CD14-positive monocyte (primary cell): ENCODE measurements around the gene TMEM190. TPM values are rescaled to one million over a fixed set of nuclear protein-coding genes. Genes with fewer than 3 reads are reported as not detected.
A peak's percentile ranks its signal among the peaks of the same experiment; 100 is the strongest.

Experiments used
- DNase-seq, 3 donors: peaks; one replicate each; pipeline ENCODE4 v3.0.0-alpha.2; 2011 to 2022
- H2AFZ ChIP-seq: 2 replicates; pipeline ENCODE4 v1.6.0; 2012; ENCODE audit warnings: mild to moderate bottlenecking, low read depth, low read length, inconsistent platforms; ENCODE audit not compliant: insufficient read depth, poor library complexity, severe bottlenecking
- H3K27ac ChIP-seq, 2 donors: 1 replicate in 1 of 2; 2 replicates in 1 of 2; pipeline ENCODE4 v1.5.1; 2012 to 2013; ENCODE audit warnings: low read length in 2 of 2, control low read depth in 1 of 2, inconsistent platforms in 1 of 2, low read depth in 1 of 2, mild to moderate bottlenecking in 1 of 2
- H3K27me3 ChIP-seq, 2 donors: one replicate each; pipeline versions ENCODE4 v1.6.0 to v1.6.1; 2011 to 2013; ENCODE audit warnings: low read length in 2 of 2; ENCODE audit not compliant: control insufficient read depth in 2 of 2, insufficient read depth in 2 of 2
- H3K36me3 ChIP-seq, 2 donors: replicated peaks in 1 of 2; 1 replicate in 1 of 2; 2 replicates in 1 of 2; pipeline versions ENCODE4 v1.5.1 to v1.6.1; 2012 to 2013; ENCODE audit warnings: low read length in 2 of 2, control low read depth in 1 of 2, inconsistent platforms in 1 of 2, mild to moderate bottlenecking in 1 of 2; ENCODE audit not compliant: insufficient read depth in 2 of 2, control insufficient read depth in 1 of 2
- H3K4me1 ChIP-seq, 2 donors: 1 replicate in 1 of 2; 2 replicates in 1 of 2; pipeline versions ENCODE4 v1.5.1 to v1.6.1; 2012 to 2013; ENCODE audit warnings: low read length in 2 of 2, control low read depth in 1 of 2, inconsistent platforms in 1 of 2, mild to moderate bottlenecking in 1 of 2, moderate library complexity in 1 of 2; ENCODE audit not compliant: insufficient read depth in 2 of 2, control insufficient read depth in 1 of 2
- H3K4me2 ChIP-seq: replicated peaks from 2 replicates; pipeline ENCODE3; 2012; ENCODE audit warnings: low read length, moderate library complexity, mild to moderate bottlenecking; ENCODE audit not compliant: poor library complexity, severe bottlenecking; ENCODE audit errors: extremely low read depth
- H3K4me3 ChIP-seq, 3 experiments: fragments of 200-600 bp in 1 of 3; sonication (generic) in 1 of 3; replicated peaks in 1 of 3; 1 replicate in 2 of 3; 2 replicates in 1 of 3; pipeline ENCODE4 v1.5.1; 2011 to 2013; ENCODE audit warnings: low read length in 3 of 3, mild to moderate bottlenecking in 3 of 3, control low read depth in 2 of 3, low read depth in 2 of 3, inconsistent platforms in 1 of 3, moderate library complexity in 1 of 3
- H3K79me2 ChIP-seq: 2 replicates; pipeline ENCODE4 v1.6.0; 2012; ENCODE audit warnings: mild to moderate bottlenecking, control low read depth, inconsistent platforms, low read length, moderate library complexity; ENCODE audit not compliant: insufficient read depth
- H3K9ac ChIP-seq: 2 replicates; pipeline ENCODE4 v1.6.0; 2017; ENCODE audit warnings: low read length, mild to moderate bottlenecking; ENCODE audit not compliant: insufficient read depth, poor library complexity, severe bottlenecking
- H3K9me3 ChIP-seq, 2 donors: replicated peaks in 1 of 2; 1 replicate in 1 of 2; 2 replicates in 1 of 2; pipeline versions ENCODE4 v1.5.1 to v1.6.1; 2012 to 2013; ENCODE audit warnings: low read length in 2 of 2, control low read depth in 1 of 2; ENCODE audit not compliant: control insufficient read depth in 1 of 2, insufficient read depth in 1 of 2
- H4K20me1 ChIP-seq: 2 replicates; pipeline ENCODE4 v1.6.0; 2012; ENCODE audit warnings: mild to moderate bottlenecking, low read length, control low read depth, moderate library complexity; ENCODE audit not compliant: insufficient read depth
- H3K27ac Mint-ChIP-seq, 7 donors: one replicate each; pipeline ENCODE4 v1.8.0; 2020; ENCODE audit warnings: mild to moderate bottlenecking in 7 of 7, mixed read lengths in 7 of 7, moderate library complexity in 6 of 7, inconsistent platforms in 2 of 7
- H3K27me3 Mint-ChIP-seq, 3 donors: one replicate each; pipeline ENCODE4 v1.8.0; 2021 to 2022; ENCODE audit warnings: low read depth in 3 of 3, mild to moderate bottlenecking in 3 of 3, mixed read lengths in 3 of 3, moderate library complexity in 3 of 3, inconsistent platforms in 1 of 3
- H3K36me3 Mint-ChIP-seq, 2 donors: one replicate each; pipeline ENCODE4 v1.8.0; 2020; ENCODE audit warnings: mixed read lengths in 2 of 2, inconsistent platforms in 1 of 2, mild to moderate bottlenecking in 1 of 2
- H3K4me1 Mint-ChIP-seq: one replicate; pipeline ENCODE4 v1.8.0; 2020; ENCODE audit warnings: mild to moderate bottlenecking, mixed read lengths
- H3K4me3 Mint-ChIP-seq, 2 donors: one replicate each; pipeline ENCODE4 v1.8.0; 2020; ENCODE audit warnings: mild to moderate bottlenecking in 2 of 2, mixed read lengths in 2 of 2, moderate library complexity in 1 of 2
- H3K9me3 Mint-ChIP-seq, 7 donors: one replicate each; pipeline ENCODE4 v1.8.0; 2020 to 2022; ENCODE audit warnings: mixed read lengths in 7 of 7, mild to moderate bottlenecking in 6 of 7, moderate library complexity in 6 of 7, inconsistent platforms in 2 of 7
- WGBS: methylation state at CpG from one replicate; pipeline ENCODE4 v1.1.5; 2013; ENCODE audit warnings: missing lambda C conversion rate; ENCODE audit not compliant: insufficient coverage; 5-methylcytosine and 5-hydroxymethylcytosine counted together
- intact Hi-C, 2 donors: fragments of 100-400 bp; cut with micrococcal nuclease; formaldehyde crosslinking; loops; one replicate each; pipeline versions ENCODE4 v1.15.0 to v1.15.1; 2023
- polyA plus RNA-seq, 3 donors: library from polyadenylated mRNA; depleted of rRNA in 1 of 3; unstranded in 2 of 3; stranded (reverse) in 1 of 3; fragments of 300-500 nt in 2 of 3; fragments of >200 nt in 1 of 3; fragmentation: Illumina TruSeq in 2 of 3; gene quantifications; 1 replicate in 2 of 3; 2 replicates in 1 of 3; pipeline ENCODE4 v1.2.3, GENCODE V29; 2012 to 2021
- TF ChIP-seq, protein P1 (sequence below): fragments of 200-600 bp; IDR thresholded peaks from one replicate; pipeline ENCODE4 v1.8.0; 2022; ENCODE audit warnings: antibody characterized with exemption, mild to moderate bottlenecking

TMEM190 gene
- polyA plus RNA-seq, 3 donors, result not detected

DNA sequence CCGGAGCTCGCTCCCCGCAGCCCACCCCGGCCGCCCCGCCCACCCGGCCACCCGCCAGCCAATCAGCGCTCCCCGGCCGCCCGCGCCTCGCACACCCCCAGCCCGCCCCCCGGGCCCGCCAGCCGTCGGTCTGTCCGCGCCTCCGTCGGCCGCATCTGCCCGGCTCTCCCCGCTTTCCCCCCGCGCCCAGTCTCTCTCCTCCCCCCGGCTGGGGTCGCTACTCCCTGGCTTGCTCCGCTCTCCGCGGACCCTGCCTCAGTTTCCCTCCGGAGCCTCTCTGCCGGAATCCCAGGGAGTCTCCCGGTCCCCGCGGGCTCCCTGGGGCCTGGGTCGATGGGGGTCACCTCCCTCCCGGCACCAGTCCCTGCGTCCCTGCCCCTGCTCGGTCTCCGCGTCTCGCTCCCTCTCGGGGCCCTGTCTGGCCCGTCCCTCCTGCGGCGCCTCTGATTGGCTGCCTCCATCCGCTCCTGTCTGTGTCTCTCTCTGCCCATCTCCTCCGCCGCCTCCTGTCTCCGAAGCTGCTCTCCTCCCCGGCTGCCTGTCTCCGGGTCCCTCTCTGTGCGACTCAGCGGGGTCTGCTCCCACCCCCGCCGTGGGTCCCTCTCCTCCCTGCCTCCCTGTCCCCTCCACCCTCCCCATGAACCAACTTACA, 6.8 kb upstream of the TMEM190 start:
- Mint-ChIP-seq H3K27ac (no peak overlapping the region), H3K4me3 (peak overlapping the region in 1 of 2 donors; percentile 80), H3K9me3 (peaks cover 0 to 24% (median 6%) of the 10 kb centered on the region in 7 donors), H3K27me3 (peaks cover 52 to 79% (median 71%) of the 10 kb centered on the region in 3 donors), H3K4me1 (peaks cover 5% of the 10 kb centered on the region), H3K36me3 (peaks cover 0 to 4% of the 10 kb centered on the region in 2 donors)
- Histone ChIP-seq H3K9me3 (peaks cover 2 to 8% of the 10 kb centered on the region in 2 donors), H3K4me1 (peaks cover 4 to 6% of the 10 kb centered on the region in 2 donors), H3K36me3 (no peaks in the 10 kb centered on the region), H3K27me3 (peaks cover 32 to 68% of the 10 kb centered on the region in 2 donors), H3K27ac (no peak overlapping the region), H3K4me2 (peak overlapping the region; percentile 26), H3K4me3 (no peak overlapping the region), H3K79me2 (no peaks in the 10 kb centered on the region), H2AFZ (no peak overlapping the region), H4K20me1 (no peaks in the 10 kb centered on the region), H3K9ac (no peak overlapping the region)
- 1% methylated on average over 35 of the region's 59 CpGs for WGBS
- TF ChIP-seq, protein P1, sequence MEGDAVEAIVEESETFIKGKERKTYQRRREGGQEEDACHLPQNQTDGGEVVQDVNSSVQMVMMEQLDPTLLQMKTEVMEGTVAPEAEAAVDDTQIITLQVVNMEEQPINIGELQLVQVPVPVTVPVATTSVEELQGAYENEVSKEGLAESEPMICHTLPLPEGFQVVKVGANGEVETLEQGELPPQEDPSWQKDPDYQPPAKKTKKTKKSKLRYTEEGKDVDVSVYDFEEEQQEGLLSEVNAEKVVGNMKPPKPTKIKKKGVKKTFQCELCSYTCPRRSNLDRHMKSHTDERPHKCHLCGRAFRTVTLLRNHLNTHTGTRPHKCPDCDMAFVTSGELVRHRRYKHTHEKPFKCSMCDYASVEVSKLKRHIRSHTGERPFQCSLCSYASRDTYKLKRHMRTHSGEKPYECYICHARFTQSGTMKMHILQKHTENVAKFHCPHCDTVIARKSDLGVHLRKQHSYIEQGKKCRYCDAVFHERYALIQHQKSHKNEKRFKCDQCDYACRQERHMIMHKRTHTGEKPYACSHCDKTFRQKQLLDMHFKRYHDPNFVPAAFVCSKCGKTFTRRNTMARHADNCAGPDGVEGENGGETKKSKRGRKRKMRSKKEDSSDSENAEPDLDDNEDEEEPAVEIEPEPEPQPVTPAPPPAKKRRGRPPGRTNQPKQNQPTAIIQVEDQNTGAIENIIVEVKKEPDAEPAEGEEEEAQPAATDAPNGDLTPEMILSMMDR, result no peak
- intact Hi-C loops, result no loop called here
- no peak for DNase-seq

- peaks cover 53 to 83% (median 74%) of the 10 kb centered on the region in 3 donors for H3K27me3 Mint-ChIP-seq
- peaks cover 0 to 24% (median 6%) of the 10 kb centered on the region in 7 donors for H3K9me3 Mint-ChIP-seq
- no peaks in the 10 kb centered on the region for H3K36me3 ChIP-seq
- no peak for DNase-seq
- no peak within 1 kb of the TSS for H3K4me3 ChIP-seq
- peak within 1 kb of the TSS; percentile 26 for H3K4me2 ChIP-seq
- TF ChIP-seq, protein P1, result no peak
- peak within 1 kb of the TSS in 1 of 2 donors; percentile 80 for H3K4me3 Mint-ChIP-seq
- H4K20me1 ChIP-seq, result no peaks in the 10 kb centered on the region
- H3K4me1 ChIP-seq, result peaks cover 4 to 6% of the 10 kb centered on the region in 2 donors
- peaks cover 2 to 8% of the 10 kb centered on the region in 2 donors for H3K9me3 ChIP-seq
- no peak within 1 kb of the TSS for H3K9ac ChIP-seq
- H3K27ac ChIP-seq, result no peak within 1 kb of the TSS
- peaks cover 0 to 4% of the 10 kb centered on the region in 2 donors for H3K36me3 Mint-ChIP-seq
- H3K27me3 ChIP-seq, result peaks cover 32 to 74% of the 10 kb centered on the region in 2 donors
- no peak within 1 kb of the TSS for H3K27ac Mint-ChIP-seq
- no peaks in the 10 kb centered on the region for H3K79me2 ChIP-seq
- WGBS, result no CpG with 5 or more reads among the region's 32 CpGs
- peaks cover 5% of the 10 kb centered on the region for H3K4me1 Mint-ChIP-seq
- H2AFZ ChIP-seq, result no peak within 1 kb of the TSS
- intact Hi-C loops, result no loop called here
These were observed 6.2 kb upstream of the TMEM190 start, which contains the start of gene IL11 for GRCh38 chr19:55370305-55370988. TSS of gene IL11 (minus strand) at chr19:55370463. CDS start at chr19:55370310, 153 bp downstream.
